GM13976 (cell line): ENCODE measurements around the gene TIMM9.
"Not testable (repeated sequence)": the region's sequence is repeated elsewhere in the genome, so short reads cannot be mapped to it uniquely, and the experiment has no call there.

Experiments used
- DNase-seq: peaks from one replicate; pipeline ENCODE4 v3.0.0; 2012; ENCODE audit warnings: low spot score
- CTCF ChIP-seq: IDR thresholded peaks from 2 replicates; pipeline ENCODE4 v1.5.1; 2012; ENCODE audit warnings: borderline replicate concordance, mild to moderate bottlenecking; ENCODE audit not compliant: insufficient read depth; ENCODE audit errors: extremely low read depth, missing control alignments, control extremely low read depth
- in situ Hi-C: fragments of 300-500 bp; cut with MboI; formaldehyde crosslinking; loops from one replicate; pipeline ENCODE4 v1.12.0; 2022; ENCODE audit warnings: low sequenced_read_pairs, mixed read lengths, inconsistent platforms; ENCODE audit not compliant: unreplicated experiment

The TIMM9 gene

GRCh38 chr14:58430156-58430555, 2.8 kb upstream of the TIMM9 start:
- no peak for DNase-seq
- no peak for TF ChIP-seq CTCF

GRCh38 chr14:58428118-58428683, 870 bp upstream of the TIMM9 start:
- TF ChIP-seq CTCF: no peak
- in situ Hi-C loops: no loop called here
- no peak for DNase-seq

More at GRCh38 chr14:58430156-58430555, 2.8 kb upstream of the TIMM9 start:
- in situ Hi-C loops: no loop called here

- in situ Hi-C loops: no loop called here
- no peak for TF ChIP-seq CTCF
- DNase-seq: peak; percentile 59
Measured at GRCh38 chr14:58426670-58427280, 556 bp downstream of the TIMM9 start.

- in situ Hi-C loops, DNase-seq: not testable (repeated sequence)
Measured at GRCh38 chr14:58416934-58417333, 10.4 kb downstream of the TIMM9 start.

- no peak for TF ChIP-seq CTCF
- no peak for DNase-seq
- in situ Hi-C loops: no loop called here
Measured at GRCh38 chr14:58415636-58416547, 11.4 kb downstream of the TIMM9 start.

- in situ Hi-C loops: no loop called here
- no peak for DNase-seq
- TF ChIP-seq CTCF: no peak
Measured at GRCh38 chr14:58414845-58415244, 12.5 kb downstream of the TIMM9 start.
